Activated T-helper 2 cell treated with anti-CD3 and anti-CD28 coated beads, Interferon-gamma antibody, Interleukin-2, Interleukin-4, amounts not matched to agents 10 μg/mL and 5 μg/mL and 100 μg/mL, durations not matched to agents 14 hours and 24 hours and 36 hours (primary cell): ENCODE data around the gene KCNQ2. TPM values are rescaled to one million over a fixed set of nuclear protein-coding genes. Genes with fewer than 3 reads are reported as not detected.

ENCODE experiments used
- DNase-seq: peaks from one replicate; pipeline ENCODE4 v3.0.0; 2021; ENCODE audit warnings: low spot score
- H3K27ac Mint-ChIP-seq: one replicate; pipeline ENCODE4 v1.8.0; 2021; ENCODE audit warnings: mixed read lengths
- H3K27me3 Mint-ChIP-seq: one replicate; pipeline ENCODE4 v1.8.0; 2021; ENCODE audit warnings: low read depth, mixed read lengths
- H3K36me3 Mint-ChIP-seq: one replicate; pipeline ENCODE4 v1.8.0; 2021; ENCODE audit warnings: low read depth, mixed read lengths
- H3K4me1 Mint-ChIP-seq: one replicate; pipeline ENCODE4 v1.8.0; 2021; ENCODE audit warnings: low read depth, mixed read lengths
- H3K4me3 Mint-ChIP-seq: one replicate; pipeline ENCODE4 v1.8.0; 2021; ENCODE audit warnings: low read depth, mild to moderate bottlenecking, moderate library complexity, mixed read lengths
- H3K9me3 Mint-ChIP-seq: one replicate; pipeline ENCODE4 v1.8.0; 2021; ENCODE audit warnings: mixed read lengths
- intact Hi-C: fragments of 100-400 bp; cut with micrococcal nuclease; formaldehyde crosslinking; loops from one replicate; pipeline ENCODE4 v1.15.1; 2023
- total RNA-seq: library from RNA; stranded (reverse); gene quantifications from 2 replicates; pipeline ENCODE4 v1.2.3, GENCODE V29; 2022

KCNQ2 gene
- total RNA-seq, 1 donor from 2014 or later, result not detected

GRCh38 chr20:63373996-63374395, 98.5 kb downstream of the KCNQ2 start:
- H3K27me3 Mint-ChIP-seq, result peaks cover 7% of the 10 kb centered on the region
- no peaks in the 10 kb centered on the region for H3K4me1 Mint-ChIP-seq
- no peaks in the 10 kb centered on the region for H3K36me3 Mint-ChIP-seq
- no peak overlapping the region for H3K4me3 Mint-ChIP-seq
- no peaks in the 10 kb centered on the region for H3K9me3 Mint-ChIP-seq
- intact Hi-C loops, result no loop called here
- no peak for DNase-seq
- no peak overlapping the region for H3K27ac Mint-ChIP-seq

- Mint-ChIP-seq H3K36me3 (no peaks in the 10 kb centered on the region), H3K27me3 (peaks cover 4% of the 10 kb centered on the region), H3K4me1 (no peaks in the 10 kb centered on the region), H3K4me3 (no peak overlapping the region), H3K27ac (no peak overlapping the region), H3K9me3 (no peaks in the 10 kb centered on the region)
- DNase-seq, result no peak
- intact Hi-C loops, result no loop called here
Observed at GRCh38 chr20:63372971-63373885, 99.2 kb downstream of the KCNQ2 start.

DNA sequence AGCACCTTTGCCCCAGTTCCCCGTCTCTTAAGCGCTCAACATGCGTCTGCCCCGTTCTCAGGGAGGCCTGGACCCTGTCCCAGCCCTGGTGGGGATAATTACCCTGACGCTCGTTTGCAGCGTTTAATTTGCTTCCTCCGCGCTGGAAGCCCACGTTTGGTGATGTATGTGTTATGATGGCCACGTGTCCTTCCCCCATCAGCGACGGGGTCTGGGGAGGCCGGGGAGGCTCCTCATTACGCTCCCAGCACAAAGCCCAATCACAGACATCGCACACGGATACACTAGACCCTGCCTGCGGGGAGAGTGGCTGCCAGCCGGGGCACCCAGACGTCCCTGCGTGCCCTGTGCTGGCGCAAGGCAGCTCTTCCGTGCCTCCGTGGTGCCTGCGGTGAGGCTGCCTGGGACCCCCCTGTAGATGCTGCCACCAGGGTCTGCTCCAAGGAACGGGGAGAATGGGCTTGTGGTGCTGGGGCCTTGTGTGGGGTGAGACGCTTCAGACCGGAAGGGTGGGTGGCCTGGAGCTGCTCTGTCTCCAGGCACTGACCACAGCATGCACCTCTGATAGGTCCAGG, 101.1 kb downstream of the KCNQ2 start:
- H3K4me3 Mint-ChIP-seq, result no peak overlapping the region
- no peaks in the 10 kb centered on the region for H3K4me1 Mint-ChIP-seq
- H3K36me3 Mint-ChIP-seq, result no peaks in the 10 kb centered on the region
- intact Hi-C loops, result no loop called here
- no peaks in the 10 kb centered on the region for H3K9me3 Mint-ChIP-seq
- DNase-seq, result no peak
- H3K27ac Mint-ChIP-seq, result no peak overlapping the region
- no peaks in the 10 kb centered on the region for H3K27me3 Mint-ChIP-seq

- Mint-ChIP-seq H3K36me3 (no peaks in the 10 kb centered on the region), H3K27me3 (no peaks in the 10 kb centered on the region), H3K27ac (no peak overlapping the region), H3K4me3 (no peak overlapping the region), H3K4me1 (no peaks in the 10 kb centered on the region), H3K9me3 (no peaks in the 10 kb centered on the region)
- intact Hi-C loops, result no loop called here
- no peak for DNase-seq
Observed at GRCh38 chr20:63370618-63371187, 101.8 kb downstream of the KCNQ2 start.

DNA sequence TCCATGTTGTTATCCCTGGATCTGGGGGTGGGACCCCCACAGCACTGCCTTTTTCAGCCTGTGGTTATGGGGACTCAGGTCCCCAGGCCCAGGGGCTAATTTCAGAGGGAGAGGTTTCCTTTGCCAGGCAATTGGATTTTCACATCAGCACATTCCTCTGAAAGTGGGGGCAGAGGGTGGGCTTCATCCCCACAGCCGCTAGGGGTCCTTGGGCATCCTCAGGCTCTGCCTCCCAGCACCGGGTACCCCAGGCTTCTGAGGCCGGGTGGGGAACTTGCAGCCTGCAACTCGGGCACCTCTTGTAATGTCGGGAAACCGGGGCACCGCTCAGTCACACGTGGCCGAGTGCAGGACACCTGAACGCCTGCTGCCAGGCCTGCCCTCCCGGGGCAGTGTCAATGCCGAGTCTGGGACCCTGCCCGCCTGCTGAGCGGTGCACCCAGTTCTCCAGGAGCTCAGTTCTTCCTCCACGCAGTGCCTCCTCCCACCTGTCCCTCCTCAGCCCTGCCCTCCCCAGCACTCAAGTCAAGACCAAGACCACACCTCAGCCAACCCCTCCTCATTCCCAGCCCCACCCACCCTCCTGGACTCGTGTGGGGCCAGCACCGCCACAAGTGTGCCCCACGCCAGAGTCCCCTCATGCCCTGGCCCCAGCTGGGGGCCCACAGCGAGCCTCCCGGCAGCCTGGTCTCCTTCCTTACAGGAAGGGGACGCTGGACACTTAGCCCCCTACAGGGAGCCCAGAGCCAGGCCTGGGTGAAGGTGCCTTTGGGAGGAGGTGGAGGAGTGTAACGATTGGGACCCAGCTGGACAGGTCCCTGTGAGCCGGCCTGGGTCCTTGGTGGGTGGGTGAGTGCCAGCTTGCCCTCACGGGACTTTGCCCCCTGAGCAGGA, 102.5 kb downstream of the KCNQ2 start:
- no peaks in the 10 kb centered on the region for H3K9me3 Mint-ChIP-seq
- H3K27me3 Mint-ChIP-seq, result no peaks in the 10 kb centered on the region
- no peaks in the 10 kb centered on the region for H3K36me3 Mint-ChIP-seq
- H3K4me3 Mint-ChIP-seq, result no peak overlapping the region
- H3K27ac Mint-ChIP-seq, result no peak overlapping the region
- no peaks in the 10 kb centered on the region for H3K4me1 Mint-ChIP-seq
- intact Hi-C loops, result no loop called here
- DNase-seq, result no peak

DNA sequence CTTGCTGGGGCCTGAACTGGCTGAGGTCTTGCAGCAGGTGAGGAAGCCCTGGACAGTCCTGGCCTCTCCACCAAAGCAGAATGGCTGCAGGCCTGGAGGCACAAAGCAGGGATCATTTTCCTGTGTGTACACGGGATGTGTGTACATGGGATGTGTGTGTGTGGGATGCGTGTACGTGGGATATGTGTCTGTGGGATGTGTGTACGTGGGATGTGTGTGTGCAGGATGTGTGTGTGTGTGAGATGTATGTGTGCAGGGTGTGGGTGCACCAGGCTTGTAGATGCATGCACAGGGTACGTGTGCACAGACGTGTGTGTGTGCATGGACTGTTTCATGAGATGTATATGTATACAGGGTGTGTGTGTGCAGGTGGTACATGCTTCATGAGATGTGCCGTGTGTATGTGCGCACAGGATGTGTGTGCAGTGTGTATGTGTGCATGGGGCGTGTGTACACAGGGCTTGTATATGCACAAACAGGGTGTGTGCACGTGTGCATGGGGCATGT, 103.4 kb downstream of the KCNQ2 start:
- H3K4me3 Mint-ChIP-seq, result no peak overlapping the region
- no peaks in the 10 kb centered on the region for H3K4me1 Mint-ChIP-seq
- intact Hi-C loops, result no loop called here
- DNase-seq, result no peak
- H3K9me3 Mint-ChIP-seq, result no peaks in the 10 kb centered on the region
- no peaks in the 10 kb centered on the region for H3K27me3 Mint-ChIP-seq
- no peaks in the 10 kb centered on the region for H3K36me3 Mint-ChIP-seq
- no peak overlapping the region for H3K27ac Mint-ChIP-seq

DNA sequence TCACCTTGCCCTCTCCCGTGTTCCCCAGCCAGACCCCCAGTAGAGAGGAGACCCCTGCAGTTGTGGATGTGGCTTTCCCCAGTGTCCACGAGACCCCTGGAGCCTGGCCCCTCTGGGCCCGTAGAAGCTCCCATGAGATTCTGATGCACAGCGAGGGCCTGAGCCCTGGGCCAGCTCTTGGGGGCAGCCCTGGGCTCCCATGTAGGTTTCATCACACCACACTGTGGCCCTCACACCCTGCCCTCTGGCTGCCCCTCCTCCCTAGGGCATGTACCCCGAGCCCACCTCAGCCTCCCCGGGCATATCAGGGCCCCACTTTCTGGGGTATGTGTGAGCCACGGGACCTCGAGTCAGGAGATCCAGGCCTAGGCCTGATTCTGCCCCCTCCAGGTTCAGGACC, 104.3 kb downstream of the KCNQ2 start:
- Mint-ChIP-seq H3K4me3 (no peak overlapping the region), H3K27me3 (no peaks in the 10 kb centered on the region), H3K27ac (no peak overlapping the region), H3K4me1 (no peaks in the 10 kb centered on the region), H3K36me3 (no peaks in the 10 kb centered on the region), H3K9me3 (no peaks in the 10 kb centered on the region)
- intact Hi-C loops, result no loop called here
- DNase-seq, result no peak

DNA sequence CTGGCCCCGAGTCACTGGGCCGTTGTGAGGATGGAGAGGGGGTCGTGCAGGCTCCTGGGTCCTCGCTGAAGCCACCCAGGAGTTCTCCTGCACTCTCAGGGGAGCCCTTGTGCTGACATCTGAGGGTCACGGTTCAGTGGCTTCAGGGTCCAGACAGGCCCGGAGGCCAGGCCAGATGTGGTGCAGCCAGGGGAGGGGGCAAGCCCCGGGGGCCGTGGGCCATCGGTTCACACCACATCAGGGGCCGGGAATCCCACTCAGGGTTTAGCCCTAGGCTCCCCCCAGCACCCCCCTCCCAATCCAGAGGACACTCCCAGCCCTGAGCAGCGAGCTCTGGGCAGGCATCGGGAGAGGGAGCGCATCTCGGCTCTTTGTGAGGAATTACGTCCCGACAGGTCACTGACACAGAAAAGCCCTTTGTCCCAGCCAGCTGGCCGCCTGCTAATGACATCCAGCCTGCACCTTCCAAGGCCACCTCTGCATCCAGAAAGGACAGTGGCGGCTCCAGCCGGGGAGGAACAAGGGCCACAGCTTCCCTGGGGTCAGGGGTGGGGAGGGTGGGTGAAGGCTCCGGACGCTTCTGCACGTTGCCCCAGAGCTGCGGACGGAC, 104.9 kb downstream of the KCNQ2 start:
- Mint-ChIP-seq H3K4me3 (no peak overlapping the region), H3K27me3 (peaks cover 3% of the 10 kb centered on the region), H3K36me3 (no peaks in the 10 kb centered on the region), H3K27ac (no peak overlapping the region), H3K4me1 (no peaks in the 10 kb centered on the region), H3K9me3 (no peaks in the 10 kb centered on the region)
- intact Hi-C loops, result no loop called here
- no peak for DNase-seq

GRCh38 chr20:63366390-63367365, 105.8 kb downstream of the KCNQ2 start:
- Mint-ChIP-seq H3K36me3 (no peaks in the 10 kb centered on the region), H3K9me3 (no peaks in the 10 kb centered on the region), H3K27me3 (peaks cover 7% of the 10 kb centered on the region), H3K4me1 (no peaks in the 10 kb centered on the region), H3K27ac (no peak overlapping the region), H3K4me3 (no peak overlapping the region)
- intact Hi-C loops, result no loop called here
- DNase-seq, result no peak

GRCh38 chr20:63365601-63366389, 106.7 kb downstream of the KCNQ2 start:
- Mint-ChIP-seq H3K9me3 (no peaks in the 10 kb centered on the region), H3K36me3 (no peaks in the 10 kb centered on the region), H3K4me1 (no peaks in the 10 kb centered on the region), H3K27me3 (peaks cover 7% of the 10 kb centered on the region), H3K4me3 (no peak overlapping the region), H3K27ac (no peak overlapping the region)
- DNase-seq, result no peak
- intact Hi-C loops, result no loop called here
